ENCODE measurements around the gene MACROD2. TPM values are rescaled to one million over a fixed set of nuclear protein-coding genes. Genes with fewer than 3 reads are reported as not detected.

Gene MACROD2
- total RNA-seq, 2 donors from 2014 or later: 8.0 to 19.4 TPM

DNA sequence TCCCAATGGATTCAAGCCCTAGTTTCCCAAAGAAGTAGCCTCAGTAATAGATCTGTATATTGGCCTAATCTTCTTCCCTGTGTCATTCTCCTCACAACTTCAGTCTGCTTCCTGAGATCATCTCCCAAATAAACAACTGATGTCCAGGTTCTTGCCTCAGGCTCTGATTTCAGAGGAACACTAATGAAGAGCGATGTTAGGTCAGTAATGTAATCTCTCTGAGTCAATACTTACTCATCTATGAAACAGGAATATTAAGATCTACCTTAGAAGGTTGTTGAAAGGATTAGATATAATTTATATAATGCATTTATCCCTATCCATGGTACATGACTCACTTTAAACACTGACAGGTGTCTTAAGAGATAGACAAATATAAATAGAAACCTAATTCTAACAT is 588.1 kb downstream of the MACROD2 start:
- WGBS: 61% methylated on average over 1 of the region's 1 CpG
- no peaks in the 10 kb centered on the region for H3K9me3 ChIP-seq
- no peak overlapping the region for H3K4me3 ChIP-seq
- no peak overlapping the region for H3K27ac ChIP-seq
- H3K36me3 ChIP-seq: no peaks in the 10 kb centered on the region
- TF ChIP-seq POLR2AphosphoS5 (IDR thresholded peaks at IDR 0.05) (no peak), POLR2A (IDR thresholded peaks at IDR 0.05) (no peak)
- TF ChIP-seq, protein P1, sequence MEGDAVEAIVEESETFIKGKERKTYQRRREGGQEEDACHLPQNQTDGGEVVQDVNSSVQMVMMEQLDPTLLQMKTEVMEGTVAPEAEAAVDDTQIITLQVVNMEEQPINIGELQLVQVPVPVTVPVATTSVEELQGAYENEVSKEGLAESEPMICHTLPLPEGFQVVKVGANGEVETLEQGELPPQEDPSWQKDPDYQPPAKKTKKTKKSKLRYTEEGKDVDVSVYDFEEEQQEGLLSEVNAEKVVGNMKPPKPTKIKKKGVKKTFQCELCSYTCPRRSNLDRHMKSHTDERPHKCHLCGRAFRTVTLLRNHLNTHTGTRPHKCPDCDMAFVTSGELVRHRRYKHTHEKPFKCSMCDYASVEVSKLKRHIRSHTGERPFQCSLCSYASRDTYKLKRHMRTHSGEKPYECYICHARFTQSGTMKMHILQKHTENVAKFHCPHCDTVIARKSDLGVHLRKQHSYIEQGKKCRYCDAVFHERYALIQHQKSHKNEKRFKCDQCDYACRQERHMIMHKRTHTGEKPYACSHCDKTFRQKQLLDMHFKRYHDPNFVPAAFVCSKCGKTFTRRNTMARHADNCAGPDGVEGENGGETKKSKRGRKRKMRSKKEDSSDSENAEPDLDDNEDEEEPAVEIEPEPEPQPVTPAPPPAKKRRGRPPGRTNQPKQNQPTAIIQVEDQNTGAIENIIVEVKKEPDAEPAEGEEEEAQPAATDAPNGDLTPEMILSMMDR (IDR thresholded peaks at IDR 0.05): no peak
- H3K27me3 ChIP-seq (replicated peaks; ENCODE audit: insufficient read depth): no peaks in the 10 kb centered on the region
- DNase-seq (ENCODE audit: low spot score): no peak
- intact Hi-C loops (cut with DNase I): no loop called here
- no peaks in the 10 kb centered on the region for H3K4me1 ChIP-seq (replicated peaks)

DNA sequence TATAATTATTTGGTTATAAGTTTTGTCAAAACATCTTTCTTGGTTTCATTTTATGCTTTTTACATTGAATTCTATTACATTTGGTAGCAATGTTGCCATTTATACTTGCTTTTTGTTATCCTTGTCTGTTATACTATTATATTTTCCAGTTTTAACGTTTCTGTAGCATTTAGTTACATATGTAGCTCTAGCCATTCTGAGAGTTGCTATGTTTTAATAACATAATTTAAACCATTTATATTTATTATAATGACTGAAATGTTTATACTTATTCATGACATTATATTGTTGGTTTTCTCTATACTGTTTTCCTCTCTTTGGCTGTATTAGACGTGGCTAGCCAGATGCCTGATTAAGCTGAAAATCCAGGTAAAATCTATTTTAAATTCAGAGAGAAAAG is 594.1 kb downstream of the MACROD2 start:
- no peak for DNase-seq (ENCODE audit: low spot score)
- 96% methylated on average over 2 of the region's 2 CpGs for WGBS
- H3K27ac ChIP-seq: no peak overlapping the region
- no peaks in the 10 kb centered on the region for H3K4me1 ChIP-seq (replicated peaks)
- no peak for TF ChIP-seq POLR2A (IDR thresholded peaks at IDR 0.05)
- no peak for TF ChIP-seq POLR2AphosphoS5 (IDR thresholded peaks at IDR 0.05)
- TF ChIP-seq, protein P1 (IDR thresholded peaks at IDR 0.05): no peak
- no peak overlapping the region for H3K4me3 ChIP-seq
- H3K27me3 ChIP-seq (replicated peaks; ENCODE audit: insufficient read depth): no peaks in the 10 kb centered on the region
- H3K9me3 ChIP-seq: no peaks in the 10 kb centered on the region
- H3K36me3 ChIP-seq: no peaks in the 10 kb centered on the region
- intact Hi-C loops (cut with DNase I): no loop called here

DNA sequence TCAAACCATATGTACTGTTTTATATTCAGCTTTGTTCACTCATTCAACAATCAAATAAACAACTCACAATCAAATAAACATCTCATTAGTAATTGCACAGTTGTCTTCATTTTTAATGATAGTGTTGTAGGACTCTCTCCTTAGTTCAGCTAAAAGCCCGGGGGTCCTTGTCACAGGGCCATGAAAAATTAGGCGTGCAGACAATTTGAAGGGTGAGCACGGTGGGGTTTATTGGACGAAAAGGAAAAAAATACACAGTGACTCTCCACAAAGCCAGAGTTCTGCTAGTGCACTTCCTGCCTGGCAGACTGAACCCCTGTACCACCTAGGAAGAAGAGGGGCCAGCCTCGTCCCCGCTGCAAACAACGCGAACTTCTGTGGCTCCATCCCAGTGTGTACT is 599.7 kb downstream of the MACROD2 start:
- DNase-seq (ENCODE audit: low spot score): no peak
- no peaks in the 10 kb centered on the region for H3K27me3 ChIP-seq (replicated peaks; ENCODE audit: insufficient read depth)
- H3K27ac ChIP-seq: no peak overlapping the region
- TF ChIP-seq POLR2A (IDR thresholded peaks at IDR 0.05) (no peak), POLR2AphosphoS5 (IDR thresholded peaks at IDR 0.05) (no peak)
- TF ChIP-seq, protein P1 (IDR thresholded peaks at IDR 0.05): no peak
- H3K4me3 ChIP-seq: no peak overlapping the region
- H3K4me1 ChIP-seq (replicated peaks): no peaks in the 10 kb centered on the region
- H3K9me3 ChIP-seq: no peaks in the 10 kb centered on the region
- intact Hi-C loops (cut with DNase I): no loop called here
- no peaks in the 10 kb centered on the region for H3K36me3 ChIP-seq
- 84% methylated on average over 8 of the region's 8 CpGs for WGBS

DNA sequence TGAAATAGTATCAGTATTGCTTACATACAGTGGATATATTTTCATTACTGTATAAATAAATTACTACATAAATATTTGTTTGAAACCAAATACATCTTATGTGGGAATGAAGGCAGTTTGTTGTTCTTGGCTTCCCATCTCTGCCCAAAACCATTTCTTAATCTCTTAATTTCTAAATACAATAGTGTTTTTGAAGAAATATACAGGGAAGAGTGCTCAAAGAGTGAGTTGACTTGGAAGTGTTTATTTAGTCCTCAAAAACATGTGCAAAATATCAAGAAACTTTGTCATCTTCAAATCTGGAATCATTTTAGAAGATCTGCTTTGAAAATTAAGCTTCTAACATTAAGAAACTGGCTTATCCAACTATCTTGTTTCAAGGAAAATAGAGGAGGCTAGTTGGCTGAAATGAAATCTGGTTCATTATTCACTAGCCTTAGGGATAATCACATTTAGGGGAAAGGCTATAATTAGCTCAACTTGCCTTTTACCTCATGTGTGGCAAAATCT is 601.9 kb downstream of the MACROD2 start:
- Histone ChIP-seq H3K4me1 (replicated peaks) (no peaks in the 10 kb centered on the region), H3K27ac (no peak overlapping the region), H3K9me3 (no peaks in the 10 kb centered on the region), H3K36me3 (no peaks in the 10 kb centered on the region), H3K27me3 (replicated peaks; ENCODE audit: insufficient read depth) (no peaks in the 10 kb centered on the region), H3K4me3 (no peak overlapping the region)
- no peak for DNase-seq (ENCODE audit: low spot score)
- intact Hi-C loops (cut with DNase I): no loop called here
- TF ChIP-seq POLR2A (IDR thresholded peaks at IDR 0.05): no peak
- TF ChIP-seq, protein P1 (IDR thresholded peaks at IDR 0.05): no peak
- no peak for TF ChIP-seq POLR2AphosphoS5 (IDR thresholded peaks at IDR 0.05)

DNA sequence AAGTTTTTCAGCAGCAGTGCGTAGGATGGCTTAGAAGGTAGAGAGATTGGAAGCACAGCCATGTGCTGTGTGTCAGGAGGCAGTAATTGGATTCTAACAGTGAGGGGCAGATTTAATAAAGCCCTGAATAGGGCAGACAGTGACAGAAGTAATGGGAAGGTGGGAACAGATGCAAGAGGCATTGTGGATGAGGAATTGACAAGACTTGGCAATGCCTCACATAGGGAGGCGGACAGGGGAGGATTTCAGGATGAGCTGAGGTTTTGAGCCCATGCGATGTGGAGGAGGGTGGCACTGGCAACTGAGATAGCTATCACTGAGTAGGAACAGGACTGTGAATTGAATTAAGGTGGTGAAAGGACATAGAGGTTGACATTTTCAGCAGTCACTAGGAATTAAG is 604.3 kb downstream of the MACROD2 start:
- intact Hi-C loops (cut with DNase I): no loop called here
- TF ChIP-seq POLR2AphosphoS5 (IDR thresholded peaks at IDR 0.05) (no peak), POLR2A (IDR thresholded peaks at IDR 0.05) (no peak)
- TF ChIP-seq, protein P1 (IDR thresholded peaks at IDR 0.05): no peak
- 78% methylated on average over 3 of the region's 3 CpGs for WGBS

More for the DNA sequence above, 604.3 kb downstream of the MACROD2 start:
- Histone ChIP-seq H3K36me3 (no peaks in the 10 kb centered on the region), H3K27me3 (replicated peaks; ENCODE audit: insufficient read depth) (no peaks in the 10 kb centered on the region), H3K27ac (no peak overlapping the region), H3K4me3 (no peak overlapping the region), H3K4me1 (replicated peaks) (no peaks in the 10 kb centered on the region), H3K9me3 (no peaks in the 10 kb centered on the region)
- DNase-seq (ENCODE audit: low spot score): no peak
